ENCODE data around the gene ZSCAN4.

The ZSCAN4 gene

DNA sequence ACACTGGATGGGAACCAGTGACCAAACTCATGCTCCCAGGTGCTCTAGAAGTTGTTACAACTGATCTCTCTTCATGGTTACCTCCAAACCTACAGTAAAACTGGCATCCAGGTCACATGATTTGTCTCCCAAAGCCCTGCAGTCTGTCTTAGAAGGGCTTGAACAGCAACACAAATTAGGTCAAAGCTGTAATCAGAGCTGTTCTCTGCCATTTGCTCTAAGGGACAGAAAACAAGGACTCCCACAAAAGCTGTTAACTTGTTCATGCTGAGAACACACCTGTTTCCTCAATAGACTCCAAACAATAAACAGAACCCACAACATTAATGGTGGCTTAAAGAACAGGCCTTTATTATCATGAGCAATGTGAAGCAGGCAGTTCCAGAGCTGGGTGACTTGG, 50.7 kb downstream of the ZSCAN4 start:
- H3K4me3 ChIP-seq (replicated peaks in 1 of 2; ENCODE audit: low read depth in 2 of 2, low read length in 2 of 2) = no peak overlapping the region
- no peak for DNase-seq (ENCODE audit: low read depth in 2 of 2)
- TF ChIP-seq, protein P1, sequence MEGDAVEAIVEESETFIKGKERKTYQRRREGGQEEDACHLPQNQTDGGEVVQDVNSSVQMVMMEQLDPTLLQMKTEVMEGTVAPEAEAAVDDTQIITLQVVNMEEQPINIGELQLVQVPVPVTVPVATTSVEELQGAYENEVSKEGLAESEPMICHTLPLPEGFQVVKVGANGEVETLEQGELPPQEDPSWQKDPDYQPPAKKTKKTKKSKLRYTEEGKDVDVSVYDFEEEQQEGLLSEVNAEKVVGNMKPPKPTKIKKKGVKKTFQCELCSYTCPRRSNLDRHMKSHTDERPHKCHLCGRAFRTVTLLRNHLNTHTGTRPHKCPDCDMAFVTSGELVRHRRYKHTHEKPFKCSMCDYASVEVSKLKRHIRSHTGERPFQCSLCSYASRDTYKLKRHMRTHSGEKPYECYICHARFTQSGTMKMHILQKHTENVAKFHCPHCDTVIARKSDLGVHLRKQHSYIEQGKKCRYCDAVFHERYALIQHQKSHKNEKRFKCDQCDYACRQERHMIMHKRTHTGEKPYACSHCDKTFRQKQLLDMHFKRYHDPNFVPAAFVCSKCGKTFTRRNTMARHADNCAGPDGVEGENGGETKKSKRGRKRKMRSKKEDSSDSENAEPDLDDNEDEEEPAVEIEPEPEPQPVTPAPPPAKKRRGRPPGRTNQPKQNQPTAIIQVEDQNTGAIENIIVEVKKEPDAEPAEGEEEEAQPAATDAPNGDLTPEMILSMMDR (IDR thresholded peaks at IDR 0.05; ENCODE audit: low read depth, low read length) = no peak

DNA sequence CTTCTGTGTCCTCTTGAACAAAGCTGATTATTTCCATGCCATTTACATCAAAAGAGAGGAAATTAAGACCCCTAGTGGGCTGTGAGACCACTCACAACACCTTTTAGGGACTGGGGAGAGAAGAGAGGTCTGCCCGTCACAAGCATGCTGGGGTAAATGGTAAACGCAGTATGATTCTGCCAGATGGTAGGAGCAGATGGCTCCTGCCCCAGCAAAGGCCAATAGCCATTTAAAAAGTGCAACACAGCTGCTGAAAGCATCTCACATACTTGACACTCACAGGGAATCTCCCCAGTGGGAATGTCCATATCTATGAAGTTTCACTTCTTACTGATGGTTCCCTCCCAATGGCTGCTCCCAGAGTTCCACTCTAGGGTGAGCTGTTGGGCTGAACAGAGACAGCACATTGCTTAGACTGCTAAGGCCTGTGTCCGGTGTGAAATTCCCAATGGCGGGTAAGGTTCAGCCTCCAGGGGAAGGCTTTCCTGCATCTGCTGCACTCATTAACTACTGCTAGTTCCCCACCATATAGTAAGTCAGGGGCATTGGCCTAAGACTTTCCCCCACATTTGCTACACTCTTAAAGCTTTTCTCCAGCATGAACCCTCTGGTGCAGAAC, 51.3 kb downstream of the ZSCAN4 start:
- H3K4me3 ChIP-seq (replicated peaks in 1 of 2; ENCODE audit: low read depth in 2 of 2, low read length in 2 of 2) = no peak overlapping the region
- TF ChIP-seq, protein P1 (IDR thresholded peaks at IDR 0.05; ENCODE audit: low read depth, low read length) = no peak
- no peak for DNase-seq (ENCODE audit: low read depth in 2 of 2)

DNA sequence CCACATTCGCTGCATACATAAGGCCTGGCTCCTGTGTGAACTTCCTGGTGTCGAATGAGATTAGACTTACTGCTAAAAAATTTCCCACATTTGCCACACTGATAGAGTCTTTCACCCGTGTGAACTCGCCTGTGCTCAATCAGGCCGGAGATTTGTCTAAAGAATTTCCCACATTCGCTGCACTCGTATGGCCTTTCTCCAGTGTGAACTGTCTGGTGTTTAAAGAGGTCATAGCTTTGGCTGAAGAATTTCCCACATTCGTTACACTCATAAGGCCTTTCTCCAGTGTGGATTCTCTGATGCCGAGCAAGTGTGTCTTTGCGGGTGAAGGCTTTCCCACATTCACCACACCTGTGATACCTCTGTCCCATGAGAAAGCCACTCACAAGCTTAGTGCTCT, 52.1 kb downstream of the ZSCAN4 start:
- no peak overlapping the region for H3K4me3 ChIP-seq (replicated peaks in 1 of 2; ENCODE audit: low read depth in 2 of 2, low read length in 2 of 2)
- TF ChIP-seq, protein P1 (IDR thresholded peaks at IDR 0.05; ENCODE audit: low read depth, low read length) = no peak
- DNase-seq (ENCODE audit: low read depth in 2 of 2) = no peak

Data from cardiac fibroblast (primary cell).